HepG2 (cell line): Measurements from ENCODE around the gene PPP1R18. TPM values are rescaled to one million over a fixed set of nuclear protein-coding genes. Genes with fewer than 3 reads are reported as not detected.
"Not testable (repeated sequence)": the region's sequence is repeated elsewhere in the genome, so short reads cannot be mapped to it uniquely, and the experiment has no call there.

ENCODE experiments used
- ATF3 ChIP-seq: sonication (generic); formaldehyde crosslinking; IDR thresholded peaks from 2 replicates; pipeline ENCODE4 v1.4.0; 2020; ENCODE audit warnings: missing genetic modification reagents
- ATF4 ChIP-seq, 2 experiments: fragments of 450-650 bp in 1 of 2; sonication (generic) in 1 of 2; formaldehyde crosslinking; IDR thresholded peaks; 2 replicates each; pipeline versions ENCODE4 v1.5.0 to v1.8.0; 2020 to 2022; ENCODE audit warnings: mild to moderate bottlenecking in 1 of 2, missing genetic modification reagents in 1 of 2
- ATF7 ChIP-seq, 2 experiments: fragments of 450-650 bp in 1 of 2; sonication (generic) in 1 of 2; formaldehyde crosslinking in 1 of 2; IDR thresholded peaks; 2 replicates each; pipeline versions ENCODE4 v1.4.0 to v1.6.1; 2016 to 2020; ENCODE audit warnings: antibody characterized with exemption in 1 of 2, mild to moderate bottlenecking in 1 of 2, missing genetic modification reagents in 1 of 2
- FOSL1 ChIP-seq: sonication (generic); formaldehyde crosslinking; IDR thresholded peaks from 2 replicates; pipeline ENCODE4 v1.9.0; 2021; ENCODE audit warnings: missing genetic modification reagents, borderline replicate concordance
- FOSL2 ChIP-seq: sonication (generic); formaldehyde crosslinking; IDR thresholded peaks from 2 replicates; pipeline ENCODE4 v1.4.0; 2020; ENCODE audit warnings: missing genetic modification reagents
- GABPB1 ChIP-seq: IDR thresholded peaks from 2 replicates; pipeline ENCODE4 v1.6.1; 2016; ENCODE audit warnings: mild to moderate bottlenecking, missing genetic modification reagents, moderate library complexity, missing compliant biosample characterization
- HMGXB3 ChIP-seq: sonication (generic); formaldehyde crosslinking; IDR thresholded peaks from 2 replicates; pipeline ENCODE4 v1.4.0; 2020; ENCODE audit warnings: missing genetic modification reagents, borderline replicate concordance
- NR2C2 ChIP-seq: sonication (generic); formaldehyde crosslinking; IDR thresholded peaks from 2 replicates; pipeline ENCODE4 v1.4.0; 2020; ENCODE audit warnings: missing genetic modification reagents, mild to moderate bottlenecking, moderate library complexity, borderline replicate concordance
- RARA ChIP-seq: IDR thresholded peaks from 2 replicates; pipeline ENCODE4 v1.6.1; 2016; ENCODE audit warnings: missing genetic modification reagents, missing compliant biosample characterization
- RXRA ChIP-seq: sonication (generic); formaldehyde crosslinking; IDR thresholded peaks from 2 replicates; pipeline ENCODE4 v1.5.1; 2020; ENCODE audit warnings: missing genetic modification reagents
- SP5 ChIP-seq: IDR thresholded peaks from 2 replicates; pipeline ENCODE4 v1.6.1; 2016; ENCODE audit warnings: low read depth, borderline replicate concordance
- THRA ChIP-seq: sonication (generic); formaldehyde crosslinking; IDR thresholded peaks from 2 replicates; pipeline ENCODE4 v1.4.0; 2020; ENCODE audit warnings: missing genetic modification reagents, borderline replicate concordance
- ZBTB21 ChIP-seq: sonication (generic); formaldehyde crosslinking; IDR thresholded peaks from 2 replicates; pipeline ENCODE4 v1.4.0; 2020; ENCODE audit warnings: missing genetic modification reagents
- polyA plus RNA-seq, 8 experiments: library from polyadenylated mRNA; depleted of rRNA in 3 of 8; stranded (reverse) in 7 of 8; unstranded in 1 of 8; fragments of >200 nt; fragmentation: Illumina TruSeq in 4 of 8; extraction: Trizol in 4 of 8; gene quantifications; 2 replicates each; pipeline versions ENCODE4 v1.2.1 to v1.2.3, GENCODE V29; 2011 to 2016; ENCODE audit warnings: low read depth in 4 of 8, missing spikeins in 1 of 8, mixed read lengths in 1 of 8; ENCODE audit not compliant: insufficient read depth in 1 of 8
- total RNA-seq, 5 experiments: library from RNA; depleted of rRNA; stranded (reverse); fragments of >200 nt; fragmentation: Illumina TruSeq; extraction: Trizol; gene quantifications; 2 replicates each; pipeline ENCODE4 v1.2.3, GENCODE V29; 2016; ENCODE audit warnings: low read depth in 1 of 5
- TF ChIP-seq, protein P1 (sequence below): IDR thresholded peaks from 2 replicates; pipeline ENCODE4 v1.4.0; 2020; ENCODE audit warnings: mild to moderate bottlenecking, missing genetic modification reagents
- TF ChIP-seq, protein P2 (sequence below): sonication (generic); formaldehyde crosslinking; IDR thresholded peaks from 2 replicates; pipeline ENCODE4 v1.4.0; 2020; ENCODE audit warnings: missing genetic modification reagents

Gene PPP1R18
- total and polyA plus RNA-seq, 2 of the 13 experiments (the other 11 are each of a cell fraction or from before 2014, with no cell fraction given): 4.9 to 9.2 TPM

DNA sequence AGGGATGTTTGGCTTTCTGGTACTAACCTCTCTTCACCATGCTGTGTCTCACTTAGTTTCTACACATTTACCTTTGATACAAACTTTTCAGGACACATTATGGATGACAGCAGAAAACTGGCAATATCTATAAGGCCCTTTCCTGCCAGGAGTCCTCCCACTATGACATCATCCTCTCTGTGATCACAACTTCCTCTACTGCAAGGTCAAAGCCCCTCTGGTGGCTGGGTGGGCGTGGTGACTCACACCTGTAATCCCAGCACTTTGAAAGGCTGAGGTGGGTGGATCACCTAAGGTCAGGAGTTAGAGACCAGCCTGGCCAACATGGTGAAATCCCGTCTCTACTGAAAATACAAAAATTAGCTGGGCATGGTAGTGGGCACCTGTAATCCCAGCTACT lies 20.1 kb downstream of the PPP1R18 start (continued):
- TF ChIP-seq HMGXB3 (CRISPR knock-in tag): 0 out of 2 replicates have a peak, but pooled peaks have one; percentile 18
- TF ChIP-seq, protein P1, sequence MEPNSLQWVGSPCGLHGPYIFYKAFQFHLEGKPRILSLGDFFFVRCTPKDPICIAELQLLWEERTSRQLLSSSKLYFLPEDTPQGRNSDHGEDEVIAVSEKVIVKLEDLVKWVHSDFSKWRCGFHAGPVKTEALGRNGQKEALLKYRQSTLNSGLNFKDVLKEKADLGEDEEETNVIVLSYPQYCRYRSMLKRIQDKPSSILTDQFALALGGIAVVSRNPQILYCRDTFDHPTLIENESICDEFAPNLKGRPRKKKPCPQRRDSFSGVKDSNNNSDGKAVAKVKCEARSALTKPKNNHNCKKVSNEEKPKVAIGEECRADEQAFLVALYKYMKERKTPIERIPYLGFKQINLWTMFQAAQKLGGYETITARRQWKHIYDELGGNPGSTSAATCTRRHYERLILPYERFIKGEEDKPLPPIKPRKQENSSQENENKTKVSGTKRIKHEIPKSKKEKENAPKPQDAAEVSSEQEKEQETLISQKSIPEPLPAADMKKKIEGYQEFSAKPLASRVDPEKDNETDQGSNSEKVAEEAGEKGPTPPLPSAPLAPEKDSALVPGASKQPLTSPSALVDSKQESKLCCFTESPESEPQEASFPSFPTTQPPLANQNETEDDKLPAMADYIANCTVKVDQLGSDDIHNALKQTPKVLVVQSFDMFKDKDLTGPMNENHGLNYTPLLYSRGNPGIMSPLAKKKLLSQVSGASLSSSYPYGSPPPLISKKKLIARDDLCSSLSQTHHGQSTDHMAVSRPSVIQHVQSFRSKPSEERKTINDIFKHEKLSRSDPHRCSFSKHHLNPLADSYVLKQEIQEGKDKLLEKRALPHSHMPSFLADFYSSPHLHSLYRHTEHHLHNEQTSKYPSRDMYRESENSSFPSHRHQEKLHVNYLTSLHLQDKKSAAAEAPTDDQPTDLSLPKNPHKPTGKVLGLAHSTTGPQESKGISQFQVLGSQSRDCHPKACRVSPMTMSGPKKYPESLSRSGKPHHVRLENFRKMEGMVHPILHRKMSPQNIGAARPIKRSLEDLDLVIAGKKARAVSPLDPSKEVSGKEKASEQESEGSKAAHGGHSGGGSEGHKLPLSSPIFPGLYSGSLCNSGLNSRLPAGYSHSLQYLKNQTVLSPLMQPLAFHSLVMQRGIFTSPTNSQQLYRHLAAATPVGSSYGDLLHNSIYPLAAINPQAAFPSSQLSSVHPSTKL (CRISPR knock-in tag): peak; percentile 41; the same call in 1 of the 2 replicates
- 0 out of 2 replicates have a peak, but pooled peaks have one; percentile 19 for TF ChIP-seq SP5
- TF ChIP-seq RXRA (CRISPR knock-in tag): peak; percentile 50; the same call in 1 of the 2 replicates
- 0 out of 2 replicates have a peak, but pooled peaks have one; percentile 15 for TF ChIP-seq THRA (CRISPR knock-in tag)
- peak; percentile 45; the same call in 1 of the 2 replicates for TF ChIP-seq RARA
- peak; percentile 81 for TF ChIP-seq ZBTB21 (CRISPR knock-in tag)
- peak; percentile 37; the same call in 1 of the 2 replicates for TF ChIP-seq NR2C2 (CRISPR knock-in tag)
- TF ChIP-seq FOSL1 (CRISPR knock-in tag): peak; percentile 42; the same call in 1 of the 2 replicates
- peak; percentile 46 for TF ChIP-seq GABPB1
- TF ChIP-seq, protein P2, sequence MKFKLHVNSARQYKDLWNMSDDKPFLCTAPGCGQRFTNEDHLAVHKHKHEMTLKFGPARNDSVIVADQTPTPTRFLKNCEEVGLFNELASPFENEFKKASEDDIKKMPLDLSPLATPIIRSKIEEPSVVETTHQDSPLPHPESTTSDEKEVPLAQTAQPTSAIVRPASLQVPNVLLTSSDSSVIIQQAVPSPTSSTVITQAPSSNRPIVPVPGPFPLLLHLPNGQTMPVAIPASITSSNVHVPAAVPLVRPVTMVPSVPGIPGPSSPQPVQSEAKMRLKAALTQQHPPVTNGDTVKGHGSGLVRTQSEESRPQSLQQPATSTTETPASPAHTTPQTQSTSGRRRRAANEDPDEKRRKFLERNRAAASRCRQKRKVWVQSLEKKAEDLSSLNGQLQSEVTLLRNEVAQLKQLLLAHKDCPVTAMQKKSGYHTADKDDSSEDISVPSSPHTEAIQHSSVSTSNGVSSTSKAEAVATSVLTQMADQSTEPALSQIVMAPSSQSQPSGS (CRISPR knock-in tag): peak; percentile 55; the same call in 1 of the 2 replicates
- TF ChIP-seq ATF7 (IDR thresholded peaks at IDR 0.05): peak; percentile 95
- TF ChIP-seq ATF7 (CRISPR knock-in tag; IDR thresholded peaks at IDR 0.05): not testable (repeated sequence)
- TF ChIP-seq FOSL2 (CRISPR knock-in tag): peak; percentile 93
- 0 out of 4 replicates have a peak, but pooled peaks of 1 of the 2 experiments have one; percentile 43 for TF ChIP-seq ATF4 (CRISPR knock-in tag; IDR thresholded peaks at IDR 0.05)
- TF ChIP-seq ATF3: peak; percentile 80
